HEK293 (cell line): ENCODE results near the gene ASTN2.

Experiments
- CTCF ChIA-PET: fragments of 350-600 bp; formaldehyde crosslinking; extraction: SDS; loops from one replicate; lab custom pipeline; 2021; ENCODE audit warnings: antibody characterized with exemption; lab: Yijun Ruan, JAX
- POLR2A ChIA-PET: fragments of 300-600 bp; formaldehyde crosslinking; extraction: SDS; loops from one replicate; lab custom pipeline; 2020; ENCODE audit warnings: antibody characterized with exemption, inconsistent platforms; lab: Yijun Ruan, JAX
- H3K27ac ChIP-seq: fragments of 200-500 bp; sonication (Bioruptor generic); 2 replicates; pipeline ENCODE4 v1.5.1; 2014; ENCODE audit warnings: low read depth, low read length, control low read depth, inconsistent platforms; ENCODE audit errors: extremely low read depth
- H3K36me3 ChIP-seq, 2 experiments: fragments of 200-500 bp in 1 of 2; sonication (Bioruptor generic) in 1 of 2; 1 replicate in 1 of 2; 2 replicates in 1 of 2; pipeline ENCODE4 v1.5.1; 2014 to 2017; ENCODE audit warnings: inconsistent platforms in 2 of 2, low read length in 2 of 2; ENCODE audit not compliant: control insufficient read depth in 2 of 2, insufficient read depth in 1 of 2
- H3K4me1 ChIP-seq: fragments of 200-500 bp; sonication (Bioruptor generic); 2 replicates; pipeline ENCODE4 v1.5.1; 2014; ENCODE audit warnings: mild to moderate bottlenecking, low read length, inconsistent platforms; ENCODE audit not compliant: control insufficient read depth, insufficient read depth
- H3K4me3 ChIP-seq: 2 replicates; pipeline ENCODE4 v1.5.1; 2011; ENCODE audit warnings: low read depth, mild to moderate bottlenecking, control low read depth, low read length, moderate library complexity
- H3K9me3 ChIP-seq: fragments of 200-500 bp; sonication (Bioruptor generic); 2 replicates; pipeline ENCODE4 v1.5.1; 2014; ENCODE audit warnings: low read depth, low read length, inconsistent platforms; ENCODE audit not compliant: control insufficient read depth, insufficient read depth
- BCL11B ChIP-seq: fragments of 450-650 bp; formaldehyde crosslinking; IDR thresholded peaks from 2 replicates; pipeline ENCODE4 v1.5.1; 2016; ENCODE audit warnings: low read depth, missing biosample characterization, missing genetic modification characterization
- KLF8 ChIP-seq: fragments of 450-650 bp; formaldehyde crosslinking; IDR thresholded peaks from 2 replicates; pipeline ENCODE4 v1.5.1; 2016; ENCODE audit warnings: missing biosample characterization, missing genetic modification characterization
- KLF9 ChIP-seq: fragments of 450-650 bp; formaldehyde crosslinking; IDR thresholded peaks from 2 replicates; pipeline ENCODE4 v1.5.1; 2016; ENCODE audit warnings: missing biosample characterization, missing genetic modification characterization, low read depth
- SETDB1 ChIP-seq: IDR thresholded peaks from one replicate; pipeline ENCODE4 v1.6.1; 2017; ENCODE audit warnings: mild to moderate bottlenecking, low read length, moderate library complexity, mixed read lengths; ENCODE audit not compliant: insufficient read length
- SP7 ChIP-seq: fragments of 450-650 bp; formaldehyde crosslinking; IDR thresholded peaks from 2 replicates; pipeline ENCODE4 v1.5.1; 2016; ENCODE audit warnings: missing biosample characterization, missing genetic modification characterization
- ZNF132 ChIP-seq: fragments of 450-650 bp; formaldehyde crosslinking; IDR thresholded peaks from 2 replicates; pipeline ENCODE4 v1.5.1; 2017; ENCODE audit warnings: missing biosample characterization, missing genetic modification characterization, borderline replicate concordance
- ZNF223 ChIP-seq: fragments of 450-650 bp; formaldehyde crosslinking; IDR thresholded peaks from 2 replicates; pipeline ENCODE4 v1.5.1; 2016; ENCODE audit warnings: missing biosample characterization, missing genetic modification characterization
- ZNF23 ChIP-seq: fragments of 450-650 bp; formaldehyde crosslinking; IDR thresholded peaks from 2 replicates; pipeline ENCODE4 v1.5.1; 2016; ENCODE audit warnings: missing biosample characterization, missing genetic modification characterization, borderline replicate concordance
- ZNF404 ChIP-seq: fragments of 450-650 bp; formaldehyde crosslinking; IDR thresholded peaks from 2 replicates; pipeline ENCODE4 v1.5.1; 2017; ENCODE audit warnings: missing biosample characterization, missing genetic modification characterization
- ZNF555 ChIP-seq: fragments of 450-650 bp; formaldehyde crosslinking; conservative IDR thresholded peaks from 2 replicates; pipeline ENCODE4 v1.5.1; 2017; ENCODE audit warnings: missing biosample characterization, mild to moderate bottlenecking, missing genetic modification characterization, inconsistent platforms
- TF ChIP-seq, protein P1 (sequence below): fragments of 450-650 bp; formaldehyde crosslinking; IDR thresholded peaks from 2 replicates; pipeline ENCODE4 v1.5.1; 2016; ENCODE audit warnings: missing biosample characterization, missing genetic modification characterization
- TF ChIP-seq, protein P2 (sequence below): fragments of 450-650 bp; formaldehyde crosslinking; IDR thresholded peaks from 2 replicates; pipeline ENCODE4 v1.5.1; 2016; ENCODE audit warnings: missing biosample characterization, missing genetic modification characterization
- TF ChIP-seq, protein P3 (sequence below): fragments of 450-650 bp; formaldehyde crosslinking; IDR thresholded peaks from 2 replicates; pipeline ENCODE4 v1.5.1; 2017; ENCODE audit warnings: missing biosample characterization, missing genetic modification characterization
- TF ChIP-seq, protein P4 (sequence below): fragments of 450-650 bp; formaldehyde crosslinking; conservative IDR thresholded peaks from 2 replicates; pipeline ENCODE4 v1.5.1; 2016; ENCODE audit warnings: low read depth, missing biosample characterization, missing genetic modification characterization

ASTN2 gene

DNA sequence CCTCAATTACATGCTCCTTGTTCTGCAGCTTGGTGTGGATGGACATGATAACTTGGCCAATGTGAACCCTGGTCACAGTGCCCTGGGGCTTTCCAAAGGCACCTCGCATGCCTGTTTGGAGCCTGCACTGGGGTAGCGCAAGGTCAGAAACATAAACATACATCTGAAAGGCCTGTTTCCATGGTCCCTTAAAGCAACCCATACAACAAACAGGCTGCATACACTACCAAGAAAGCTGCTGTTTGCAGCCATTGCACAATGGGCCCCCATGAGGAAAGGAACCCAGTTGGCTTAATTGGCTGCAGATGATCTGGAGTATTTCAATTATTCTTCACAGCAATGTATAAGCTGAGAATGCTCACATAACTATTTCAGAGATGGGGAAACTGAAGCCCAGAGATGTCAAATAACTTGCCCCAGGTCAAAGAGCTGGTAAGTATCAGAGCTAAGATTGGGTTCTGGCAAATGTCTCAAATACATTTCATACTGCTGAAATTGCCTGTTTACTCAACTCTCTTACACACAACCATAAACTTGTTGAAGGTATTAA, 233.9 kb downstream of the ASTN2 start:
- TF ChIP-seq ZNF23 (tag by site-specific recombination) (no peak), SP7 (no peak), ZNF223 (no peak), BCL11B (tag by site-specific recombination) (no peak)
- TF ChIP-seq, protein P1, sequence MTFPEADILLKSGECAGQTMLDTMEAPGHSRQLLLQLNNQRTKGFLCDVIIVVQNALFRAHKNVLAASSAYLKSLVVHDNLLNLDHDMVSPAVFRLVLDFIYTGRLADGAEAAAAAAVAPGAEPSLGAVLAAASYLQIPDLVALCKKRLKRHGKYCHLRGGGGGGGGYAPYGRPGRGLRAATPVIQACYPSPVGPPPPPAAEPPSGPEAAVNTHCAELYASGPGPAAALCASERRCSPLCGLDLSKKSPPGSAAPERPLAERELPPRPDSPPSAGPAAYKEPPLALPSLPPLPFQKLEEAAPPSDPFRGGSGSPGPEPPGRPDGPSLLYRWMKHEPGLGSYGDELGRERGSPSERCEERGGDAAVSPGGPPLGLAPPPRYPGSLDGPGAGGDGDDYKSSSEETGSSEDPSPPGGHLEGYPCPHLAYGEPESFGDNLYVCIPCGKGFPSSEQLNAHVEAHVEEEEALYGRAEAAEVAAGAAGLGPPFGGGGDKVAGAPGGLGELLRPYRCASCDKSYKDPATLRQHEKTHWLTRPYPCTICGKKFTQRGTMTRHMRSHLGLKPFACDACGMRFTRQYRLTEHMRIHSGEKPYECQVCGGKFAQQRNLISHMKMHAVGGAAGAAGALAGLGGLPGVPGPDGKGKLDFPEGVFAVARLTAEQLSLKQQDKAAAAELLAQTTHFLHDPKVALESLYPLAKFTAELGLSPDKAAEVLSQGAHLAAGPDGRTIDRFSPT (tag by site-specific recombination): no peak
- TF ChIP-seq, protein P2, sequence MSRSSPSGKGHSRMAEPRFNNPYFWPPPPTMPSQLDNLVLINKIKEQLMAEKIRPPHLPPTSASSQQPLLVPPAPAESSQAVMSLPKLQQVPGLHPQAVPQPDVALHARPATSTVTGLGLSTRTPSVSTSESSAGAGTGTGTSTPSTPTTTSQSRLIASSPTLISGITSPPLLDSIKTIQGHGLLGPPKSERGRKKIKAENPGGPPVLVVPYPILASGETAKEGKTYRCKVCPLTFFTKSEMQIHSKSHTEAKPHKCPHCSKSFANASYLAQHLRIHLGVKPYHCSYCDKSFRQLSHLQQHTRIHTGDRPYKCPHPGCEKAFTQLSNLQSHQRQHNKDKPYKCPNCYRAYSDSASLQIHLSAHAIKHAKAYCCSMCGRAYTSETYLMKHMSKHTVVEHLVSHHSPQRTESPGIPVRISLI (tag by site-specific recombination): no peak
- TF ChIP-seq, all 188 proteins: peak for 0

DNA sequence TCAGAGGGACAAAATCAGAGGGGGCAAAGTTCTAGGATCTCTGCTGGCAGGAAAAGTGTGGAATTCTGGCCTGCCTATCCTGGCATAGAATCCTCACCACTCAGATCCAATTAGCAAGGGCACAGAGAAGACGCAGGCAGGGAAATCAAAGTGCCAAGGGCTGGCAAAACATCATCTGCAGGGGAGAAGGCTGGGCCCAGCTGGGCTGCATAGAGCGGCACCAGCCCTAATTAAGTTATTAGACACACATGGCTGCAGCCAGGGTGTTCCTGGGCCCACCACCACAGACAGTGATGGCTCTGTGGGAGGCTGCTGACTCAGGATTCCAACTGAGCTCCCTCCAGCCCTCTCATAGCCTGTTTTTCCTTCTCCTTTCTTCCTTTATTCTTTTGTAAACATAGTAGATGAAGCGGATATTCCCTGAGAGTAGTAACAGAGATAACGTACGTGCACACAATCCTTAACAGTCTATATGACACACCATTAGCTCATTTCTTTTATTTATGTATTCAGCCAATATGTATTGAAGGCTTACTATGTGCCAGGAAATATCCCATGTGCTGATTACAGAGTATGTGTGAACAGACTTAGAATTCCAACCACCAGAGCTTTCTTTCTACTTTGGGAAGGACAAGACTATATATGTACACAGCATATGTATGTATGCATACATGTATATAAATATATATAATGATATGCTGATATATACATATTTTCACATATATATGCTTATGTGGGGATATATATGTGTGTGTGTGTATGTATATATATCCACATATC, 236.1 kb downstream of the ASTN2 start:
- Histone ChIP-seq H3K9me3 (no peaks in the 10 kb centered on the region), H3K4me1 (no peaks in the 10 kb centered on the region), H3K36me3 (no peaks in the 10 kb centered on the region), H3K4me3 (no peak overlapping the region), H3K27ac (no peak overlapping the region)
- ChIA-PET CTCF (interaction anchor here (0.6 to 1.3 kb wide), 3 partner anchors 15 to 23 kb away, joined by 3 to 4 read pairs (median 3); no protein-coding TSS in a partner anchor), POLR2A (no interaction called here)
- TF ChIP-seq ZNF555: no peak
- no peak for TF ChIP-seq ZNF132 (tag by site-specific recombination)
- TF ChIP-seq SETDB1: no peak
- TF ChIP-seq KLF9: no peak
- TF ChIP-seq ZNF404 (tag by site-specific recombination): no peak
- TF ChIP-seq, protein P3, sequence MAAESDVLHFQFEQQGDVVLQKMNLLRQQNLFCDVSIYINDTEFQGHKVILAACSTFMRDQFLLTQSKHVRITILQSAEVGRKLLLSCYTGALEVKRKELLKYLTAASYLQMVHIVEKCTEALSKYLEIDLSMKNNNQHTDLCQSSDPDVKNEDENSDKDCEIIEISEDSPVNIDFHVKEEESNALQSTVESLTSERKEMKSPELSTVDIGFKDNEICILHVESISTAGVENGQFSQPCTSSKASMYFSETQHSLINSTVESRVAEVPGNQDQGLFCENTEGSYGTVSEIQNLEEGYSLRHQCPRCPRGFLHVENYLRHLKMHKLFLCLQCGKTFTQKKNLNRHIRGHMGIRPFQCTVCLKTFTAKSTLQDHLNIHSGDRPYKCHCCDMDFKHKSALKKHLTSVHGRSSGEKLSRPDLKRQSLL (tag by site-specific recombination): no peak
- TF ChIP-seq KLF8 (tag by site-specific recombination): no peak
- TF ChIP-seq, protein P4, sequence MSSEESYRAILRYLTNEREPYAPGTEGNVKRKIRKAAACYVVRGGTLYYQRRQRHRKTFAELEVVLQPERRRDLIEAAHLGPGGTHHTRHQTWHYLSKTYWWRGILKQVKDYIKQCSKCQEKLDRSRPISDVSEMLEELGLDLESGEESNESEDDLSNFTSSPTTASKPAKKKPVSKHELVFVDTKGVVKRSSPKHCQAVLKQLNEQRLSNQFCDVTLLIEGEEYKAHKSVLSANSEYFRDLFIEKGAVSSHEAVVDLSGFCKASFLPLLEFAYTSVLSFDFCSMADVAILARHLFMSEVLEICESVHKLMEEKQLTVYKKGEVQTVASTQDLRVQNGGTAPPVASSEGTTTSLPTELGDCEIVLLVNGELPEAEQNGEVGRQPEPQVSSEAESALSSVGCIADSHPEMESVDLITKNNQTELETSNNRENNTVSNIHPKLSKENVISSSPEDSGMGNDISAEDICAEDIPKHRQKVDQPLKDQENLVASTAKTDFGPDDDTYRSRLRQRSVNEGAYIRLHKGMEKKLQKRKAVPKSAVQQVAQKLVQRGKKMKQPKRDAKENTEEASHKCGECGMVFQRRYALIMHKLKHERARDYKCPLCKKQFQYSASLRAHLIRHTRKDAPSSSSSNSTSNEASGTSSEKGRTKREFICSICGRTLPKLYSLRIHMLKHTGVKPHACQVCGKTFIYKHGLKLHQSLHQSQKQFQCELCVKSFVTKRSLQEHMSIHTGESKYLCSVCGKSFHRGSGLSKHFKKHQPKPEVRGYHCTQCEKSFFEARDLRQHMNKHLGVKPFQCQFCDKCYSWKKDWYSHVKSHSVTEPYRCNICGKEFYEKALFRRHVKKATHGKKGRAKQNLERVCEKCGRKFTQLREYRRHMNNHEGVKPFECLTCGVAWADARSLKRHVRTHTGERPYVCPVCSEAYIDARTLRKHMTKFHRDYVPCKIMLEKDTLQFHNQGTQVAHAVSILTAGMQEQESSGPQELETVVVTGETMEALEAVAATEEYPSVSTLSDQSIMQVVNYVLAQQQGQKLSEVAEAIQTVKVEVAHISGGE: no peak

More for the DNA sequence above, 233.9 kb downstream of the ASTN2 start:
- Histone ChIP-seq H3K4me3 (no peak overlapping the region), H3K36me3 (no peaks in the 10 kb centered on the region), H3K4me1 (no peaks in the 10 kb centered on the region), H3K9me3 (no peaks in the 10 kb centered on the region), H3K27ac (no peak overlapping the region)
- POLR2A ChIA-PET: no interaction called here
- CTCF ChIA-PET: no interaction called here
